HG02885 (cell line): ENCODE measurements around the gene FBXO31.
"Not testable (repeated sequence)": the region's sequence is repeated elsewhere in the genome, so short reads cannot be mapped to it uniquely, and the experiment has no call there.

Experiments used
- ATAC-seq: cut with Tn5 transposase; IDR thresholded peaks from one replicate; pipeline ENCODE4 v1.9.1; 2021; ENCODE audit warnings: mild to moderate bottlenecking; ENCODE audit not compliant: unreplicated experiment, poor library complexity

The FBXO31 gene

DNA sequence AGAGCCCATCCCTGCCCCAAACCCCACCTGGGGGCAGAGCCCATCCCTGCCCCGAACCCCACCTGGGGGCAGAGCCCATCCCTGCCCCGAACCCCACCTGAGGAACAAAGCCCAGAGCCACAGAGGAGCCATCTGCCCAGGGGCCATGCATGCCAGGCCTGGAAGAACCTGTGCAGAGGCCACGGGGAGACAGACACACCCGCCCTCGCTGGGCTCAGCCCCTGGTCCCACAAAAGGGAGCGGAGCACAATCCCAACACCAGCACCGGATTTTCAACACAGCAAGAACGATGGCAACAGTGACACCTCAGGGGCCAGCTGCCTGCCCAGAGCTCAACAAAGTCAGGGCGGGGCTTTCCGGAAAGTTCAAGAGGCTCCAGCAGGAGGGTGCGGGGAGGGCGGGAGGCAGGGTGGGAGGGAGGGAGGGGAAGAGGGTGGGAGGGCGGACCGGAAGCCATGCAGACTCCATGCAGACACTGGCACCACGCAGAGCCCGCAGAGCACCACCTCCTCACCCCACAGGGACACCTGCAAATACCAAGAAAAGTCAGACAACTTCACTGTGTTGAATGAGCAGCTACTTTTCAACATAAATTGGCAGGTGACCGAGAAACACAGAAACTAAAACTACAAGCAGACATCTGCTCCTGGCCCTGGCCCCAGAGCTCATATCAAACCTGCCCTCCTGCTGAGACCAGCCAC lies 38.5 kb downstream of the FBXO31 start:
- ATAC-seq: no peak

DNA sequence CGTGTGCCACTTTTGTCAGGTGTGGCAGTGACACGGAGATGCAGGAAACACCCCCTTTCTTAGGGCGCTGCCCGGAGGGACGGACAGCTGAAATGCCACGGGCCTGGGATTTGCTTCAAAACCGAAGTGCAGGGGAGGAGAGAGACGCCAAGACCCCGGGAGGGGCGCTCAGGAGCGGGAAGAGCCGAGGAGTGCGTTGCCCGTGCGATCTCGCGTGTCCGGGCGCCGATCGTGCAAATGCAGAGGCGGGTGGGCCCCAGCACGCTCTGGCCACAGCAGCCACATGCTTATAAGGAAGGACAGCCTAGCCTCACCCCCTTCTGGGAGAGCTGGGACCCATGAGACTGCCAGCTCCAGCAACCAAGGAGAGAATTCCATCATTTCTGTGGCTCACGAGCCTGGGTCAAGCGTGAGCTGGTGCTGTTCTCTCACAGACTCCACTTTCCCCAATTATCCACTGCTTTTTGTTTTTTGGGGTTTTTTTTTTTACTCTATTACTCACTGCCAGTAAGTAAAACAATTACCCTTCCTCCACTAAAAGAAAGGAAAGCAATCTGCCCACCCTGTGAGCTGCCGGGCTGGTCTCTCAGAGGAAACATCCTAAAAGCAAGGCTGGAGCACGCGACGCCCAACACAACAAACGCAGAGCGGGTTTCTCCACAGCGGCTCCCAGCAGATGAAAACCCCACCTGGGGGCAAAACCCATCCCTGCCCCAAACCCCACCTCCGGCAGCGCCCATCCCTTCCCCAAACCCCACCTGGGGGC lies 39.2 kb downstream of the FBXO31 start:
- no peak for ATAC-seq

DNA sequence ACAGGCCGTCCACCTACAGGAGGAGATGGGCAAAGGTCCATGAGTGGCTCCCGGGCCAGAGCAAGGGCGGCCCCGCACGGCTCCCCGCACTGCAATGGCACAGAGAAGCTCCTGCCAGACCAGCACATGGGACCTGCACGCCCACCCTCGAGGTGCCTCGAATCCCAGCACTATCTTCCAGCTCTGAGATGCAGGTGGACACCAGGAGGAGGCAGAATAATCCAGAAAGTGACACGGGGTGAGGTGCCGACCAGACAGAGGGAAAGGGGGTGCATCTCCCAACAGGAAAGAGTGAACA lies 39.9 kb downstream of the FBXO31 start:
- ATAC-seq: no peak

DNA sequence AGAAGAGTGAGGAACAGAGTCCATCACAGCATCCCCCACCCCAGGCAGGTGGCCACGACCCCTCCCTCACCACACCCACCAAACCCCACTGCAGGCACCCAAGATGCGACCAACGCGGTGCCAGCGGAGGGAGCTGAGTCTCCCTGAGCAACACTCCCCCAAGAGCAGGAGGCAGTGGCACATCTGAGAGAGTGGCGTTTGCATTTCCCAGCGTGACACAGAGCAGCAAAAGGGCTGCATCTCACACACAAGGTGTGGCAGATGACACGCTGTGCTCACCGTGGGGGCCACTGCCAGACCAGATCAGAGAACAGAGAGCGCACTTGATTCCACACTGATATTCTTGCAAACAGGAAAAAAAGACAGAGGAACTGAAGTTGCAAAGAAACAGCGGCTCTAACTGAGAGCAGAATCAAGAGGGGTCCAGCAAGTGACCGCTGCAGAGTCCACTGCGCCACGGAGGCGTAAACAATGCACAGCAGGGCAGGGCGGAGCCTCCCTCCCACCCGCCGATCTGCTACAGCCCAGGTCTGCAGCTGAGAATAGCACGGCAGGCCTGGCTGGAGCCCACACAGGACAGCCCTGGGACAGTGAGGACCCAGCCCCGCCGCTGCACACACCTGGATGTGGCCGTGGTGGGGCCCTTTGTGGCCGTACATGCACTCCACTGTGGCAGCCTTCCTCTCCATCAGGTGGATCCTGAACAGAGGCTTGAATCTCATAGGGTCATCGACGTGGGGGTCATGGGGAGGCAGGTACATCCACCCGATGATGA lies 40.4 kb downstream of the FBXO31 start:
- no peak for ATAC-seq

DNA sequence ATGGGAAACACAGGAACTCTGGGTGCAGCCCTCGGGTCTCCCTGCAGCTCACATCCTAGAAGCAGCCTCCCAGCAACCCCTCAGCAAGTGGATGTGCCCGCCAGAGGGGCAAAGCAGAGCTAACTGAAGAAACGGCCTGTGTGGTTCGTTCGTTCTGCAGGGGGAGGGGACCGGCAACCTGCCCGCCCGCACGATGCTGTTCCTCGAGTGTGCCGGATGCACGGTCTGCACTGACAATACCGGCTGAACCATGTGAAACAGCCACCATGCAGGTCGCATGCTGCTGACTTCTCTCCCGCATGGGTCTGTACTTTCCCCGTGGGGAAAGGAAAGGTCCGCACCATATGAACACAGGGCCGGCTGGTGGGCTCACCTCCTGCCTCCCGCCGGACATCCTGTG lies 41.1 kb downstream of the FBXO31 start:
- no peak for ATAC-seq

DNA sequence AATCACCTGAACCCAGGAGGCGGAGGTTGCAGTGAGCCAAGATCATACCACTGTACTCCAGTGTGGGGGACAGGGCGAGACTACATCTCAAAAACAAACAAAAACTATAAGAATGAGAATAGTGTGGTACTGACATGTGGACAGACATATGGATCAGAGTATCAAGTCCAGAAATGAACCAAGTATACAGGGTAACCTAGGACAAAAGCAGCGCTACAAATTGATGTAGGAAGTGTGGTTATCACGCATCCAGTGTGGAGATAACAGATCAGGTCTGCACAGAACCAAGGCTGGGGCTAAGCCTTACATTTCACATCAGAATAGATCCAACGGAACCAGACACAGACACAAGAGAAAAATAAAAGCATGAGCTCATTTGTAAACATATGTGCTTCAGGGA lies 43.4 kb downstream of the FBXO31 start:
- ATAC-seq: no peak

DNA sequence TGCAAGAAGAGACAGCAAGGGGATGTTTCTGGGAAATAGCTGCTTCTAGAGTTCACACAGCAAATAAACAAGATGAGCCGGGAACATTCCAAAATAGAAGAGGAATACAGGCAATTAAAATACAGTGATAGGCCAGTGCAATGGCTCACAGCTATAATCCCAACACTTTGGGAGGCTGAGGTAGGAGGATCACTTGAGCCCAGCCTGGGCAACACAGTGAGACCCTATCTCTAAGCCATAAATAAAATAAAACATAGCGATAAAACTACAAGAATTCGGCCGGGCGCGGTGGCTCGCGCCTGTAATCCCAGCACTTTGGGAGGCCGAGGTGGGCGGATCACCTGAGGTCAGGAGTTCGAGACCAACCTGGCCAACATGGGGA lies 43.9 kb downstream of the FBXO31 start:
- ATAC-seq: not testable (repeated sequence)

DNA sequence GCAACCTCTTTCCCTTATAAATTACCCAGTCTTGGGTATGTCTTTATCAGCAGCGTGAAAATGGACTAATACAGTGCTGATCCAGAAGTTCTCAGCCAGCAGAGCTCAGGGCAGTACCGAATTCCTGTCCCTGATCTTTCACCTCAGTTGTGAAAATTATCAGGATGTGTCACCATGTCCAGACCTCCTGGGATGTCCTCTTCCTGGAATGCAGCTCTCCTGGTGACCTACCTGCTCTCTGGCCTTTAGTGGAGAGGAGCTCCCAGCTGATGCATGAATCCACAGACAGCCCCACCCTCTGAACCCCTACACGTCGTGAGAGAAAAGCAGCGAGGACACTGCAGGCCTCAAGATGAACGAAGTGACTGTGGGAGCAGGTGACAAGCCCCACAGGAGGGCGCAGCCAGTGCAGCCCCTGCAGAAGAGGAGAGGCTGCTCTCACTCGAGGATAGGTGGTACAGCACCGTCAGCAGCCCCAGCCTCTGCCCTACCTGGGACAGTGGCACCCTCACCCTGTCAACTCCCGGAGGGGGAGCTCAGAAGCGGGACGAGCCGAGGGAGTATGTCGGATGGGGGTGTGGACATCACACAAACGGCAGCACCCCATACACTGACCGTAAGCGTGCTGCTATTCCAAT lies 44.4 kb downstream of the FBXO31 start:
- no peak for ATAC-seq

DNA sequence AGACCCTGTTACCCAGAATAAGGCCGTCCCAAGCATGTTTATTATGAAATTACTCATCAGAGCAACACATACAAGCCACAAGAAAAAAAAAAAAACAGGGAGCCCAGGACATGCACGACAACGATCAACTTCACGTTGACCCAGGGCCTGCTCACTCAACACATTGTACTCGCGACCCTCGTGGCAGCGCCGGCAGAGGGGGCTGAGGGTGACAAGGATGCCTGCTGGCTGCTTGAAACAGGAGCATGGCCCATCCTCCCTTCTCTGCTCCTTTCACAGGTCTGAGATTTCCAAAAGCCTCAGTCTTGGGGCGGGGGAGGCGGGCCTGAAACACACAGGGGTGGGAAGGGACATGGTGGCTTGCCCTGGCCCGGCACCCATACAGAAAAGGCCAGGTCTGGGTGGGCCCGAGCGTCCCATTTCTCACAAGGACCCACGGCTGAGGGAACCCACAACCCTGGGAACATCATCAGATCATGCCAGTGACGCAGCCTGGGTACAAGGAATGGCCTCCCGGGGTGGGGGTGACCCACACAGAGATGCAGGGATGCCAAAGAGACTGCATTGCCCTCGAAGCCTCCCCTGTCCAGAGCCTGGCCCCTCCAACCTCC lies 45.3 kb downstream of the FBXO31 start:
- no peak for ATAC-seq

DNA sequence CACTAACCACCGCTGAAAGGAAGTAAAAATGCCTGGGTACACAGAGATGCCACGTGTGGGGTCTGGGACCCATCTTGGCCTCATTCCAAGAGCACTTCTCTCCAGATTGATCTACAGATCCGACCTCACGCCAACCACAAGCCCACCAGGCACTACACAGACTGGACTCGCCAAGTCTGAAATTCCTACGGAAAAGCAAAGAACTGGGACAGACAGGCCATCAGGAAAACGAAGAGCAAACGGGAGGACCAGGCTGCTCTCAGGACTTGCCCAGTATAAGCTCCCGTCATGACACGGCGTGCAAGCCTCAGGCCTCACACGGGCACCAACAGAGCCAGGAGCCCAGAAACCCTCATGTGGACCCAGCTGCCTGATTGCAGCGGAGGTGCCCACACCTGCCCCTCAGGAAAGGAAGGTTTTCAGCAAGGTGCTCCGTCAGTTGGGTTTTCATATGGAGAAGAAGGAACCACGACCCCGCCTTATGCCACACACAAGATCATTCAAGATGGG lies 46.3 kb downstream of the FBXO31 start:
- ATAC-seq: no peak

DNA sequence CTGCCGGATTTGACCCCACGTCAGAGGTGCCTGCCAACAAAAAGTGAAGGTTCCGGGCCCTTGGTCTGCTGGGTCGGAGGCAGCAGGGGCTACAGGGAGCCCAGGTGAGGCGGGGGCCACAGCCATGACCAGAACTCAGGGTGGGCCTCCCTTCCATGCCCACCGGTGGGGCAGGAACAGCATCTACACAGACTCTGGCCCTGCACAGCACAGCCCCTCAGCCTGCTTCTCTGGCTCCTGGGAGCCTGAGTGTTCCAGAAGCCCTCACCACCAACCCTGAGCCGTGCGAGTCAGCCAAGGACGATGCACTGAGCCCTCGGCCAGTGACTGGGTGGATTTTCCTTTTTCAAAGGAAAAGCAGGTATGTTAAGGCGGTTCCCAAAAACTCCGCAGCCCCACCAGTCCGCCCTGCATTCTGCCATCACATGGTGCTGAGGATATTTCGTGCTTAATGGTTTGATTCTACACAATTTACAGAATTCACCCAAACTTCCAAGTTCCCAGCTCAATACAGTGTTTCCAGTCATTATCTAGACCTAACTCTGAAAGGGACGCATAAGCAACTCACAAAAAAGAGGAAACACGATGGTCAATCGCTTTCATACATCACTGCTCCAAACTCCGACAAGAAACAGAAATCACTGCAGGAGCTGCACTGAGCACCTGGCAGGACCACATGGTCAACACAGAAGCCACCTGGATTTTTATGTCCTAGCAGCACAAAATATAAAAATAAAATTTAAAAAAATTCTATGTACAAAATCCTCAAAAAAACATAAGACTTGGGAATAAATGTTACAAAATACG lies 46.9 kb downstream of the FBXO31 start:
- no peak for ATAC-seq

DNA sequence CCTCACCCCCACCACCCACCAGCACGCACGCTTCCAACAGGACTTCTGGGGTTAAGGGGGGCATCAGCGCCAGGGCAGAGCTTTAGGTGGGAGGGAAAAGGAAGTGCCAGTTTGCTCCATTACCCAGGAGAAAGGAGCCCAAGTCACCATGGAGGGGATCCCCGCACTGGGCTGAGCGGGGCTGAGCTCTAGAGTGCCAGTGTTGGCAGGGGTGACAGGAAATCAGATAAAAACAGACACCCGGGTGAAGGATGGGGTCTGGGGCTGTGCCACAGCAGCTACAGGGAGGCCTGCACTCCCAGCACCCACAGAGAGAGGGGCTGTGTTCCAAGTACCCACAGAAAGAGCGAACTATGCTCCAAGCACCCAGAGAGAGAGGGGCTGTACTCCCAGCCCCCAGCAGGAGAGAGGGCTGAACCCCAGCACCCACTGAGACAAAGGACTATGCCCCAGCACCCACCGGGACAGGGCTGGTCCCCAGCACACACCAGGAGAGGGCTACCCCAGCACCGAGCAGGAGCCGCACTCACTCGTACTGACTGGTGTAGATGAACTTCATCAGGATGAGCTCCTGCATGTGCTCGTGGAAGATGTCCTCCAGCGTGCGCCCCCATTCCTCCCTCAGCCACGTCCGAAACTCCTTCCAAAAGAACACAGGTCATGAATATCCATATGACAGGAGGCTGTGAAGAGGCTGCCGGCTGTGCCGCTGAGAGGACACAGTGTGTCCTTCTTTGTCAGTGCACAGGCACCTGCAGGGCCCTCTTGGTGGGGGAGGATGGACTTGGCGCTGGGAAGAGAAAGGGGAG lies 47.7 kb downstream of the FBXO31 start:
- no peak for ATAC-seq

DNA sequence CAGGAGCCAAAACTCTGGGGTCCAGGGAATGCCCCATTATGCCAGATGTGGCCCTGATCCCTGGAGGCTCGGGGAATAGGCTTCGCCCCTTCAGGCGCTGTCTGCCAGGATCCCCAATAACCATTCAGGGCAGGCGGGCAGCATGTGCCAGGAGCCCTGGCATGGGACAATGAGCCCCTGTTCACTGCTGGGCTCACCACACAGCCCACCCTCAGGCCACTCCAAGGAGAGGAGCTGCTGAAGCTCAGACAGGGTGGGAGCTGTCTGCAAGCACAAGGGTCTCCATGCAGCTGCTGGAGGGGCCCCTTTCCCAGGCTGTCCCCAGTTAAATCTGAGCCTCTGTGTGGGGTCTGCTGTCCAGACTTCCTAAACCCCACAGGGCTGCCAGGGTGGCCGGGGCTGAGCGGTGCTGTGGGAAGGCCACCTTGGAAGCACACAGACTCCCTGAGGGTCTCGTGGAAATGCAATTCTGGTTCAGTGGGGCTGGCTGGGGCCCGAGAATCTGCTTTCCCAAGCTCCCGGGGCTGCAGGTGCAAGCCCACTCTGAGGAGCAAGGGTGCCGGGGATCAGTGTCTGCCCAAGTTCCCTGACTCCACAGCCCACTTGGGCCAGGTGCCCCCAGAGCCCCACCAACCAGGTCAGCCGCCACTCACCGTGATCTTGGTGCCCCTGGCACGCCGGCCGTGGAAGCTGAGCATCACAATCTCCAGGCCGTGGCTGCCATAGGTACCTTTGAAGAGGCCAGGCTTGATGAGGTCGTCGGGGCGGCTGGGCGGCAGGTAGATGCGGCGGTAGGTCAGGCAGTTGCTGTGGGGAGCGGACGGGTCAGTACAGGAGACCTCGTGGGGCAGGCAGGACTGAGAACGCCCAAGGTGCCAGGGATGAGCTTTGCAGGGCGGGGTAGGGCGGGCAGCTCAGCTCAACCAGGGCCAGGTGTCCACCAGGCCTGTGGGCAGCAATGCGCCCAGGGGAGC lies 48.6 kb downstream of the FBXO31 start:
- ATAC-seq: no peak

DNA sequence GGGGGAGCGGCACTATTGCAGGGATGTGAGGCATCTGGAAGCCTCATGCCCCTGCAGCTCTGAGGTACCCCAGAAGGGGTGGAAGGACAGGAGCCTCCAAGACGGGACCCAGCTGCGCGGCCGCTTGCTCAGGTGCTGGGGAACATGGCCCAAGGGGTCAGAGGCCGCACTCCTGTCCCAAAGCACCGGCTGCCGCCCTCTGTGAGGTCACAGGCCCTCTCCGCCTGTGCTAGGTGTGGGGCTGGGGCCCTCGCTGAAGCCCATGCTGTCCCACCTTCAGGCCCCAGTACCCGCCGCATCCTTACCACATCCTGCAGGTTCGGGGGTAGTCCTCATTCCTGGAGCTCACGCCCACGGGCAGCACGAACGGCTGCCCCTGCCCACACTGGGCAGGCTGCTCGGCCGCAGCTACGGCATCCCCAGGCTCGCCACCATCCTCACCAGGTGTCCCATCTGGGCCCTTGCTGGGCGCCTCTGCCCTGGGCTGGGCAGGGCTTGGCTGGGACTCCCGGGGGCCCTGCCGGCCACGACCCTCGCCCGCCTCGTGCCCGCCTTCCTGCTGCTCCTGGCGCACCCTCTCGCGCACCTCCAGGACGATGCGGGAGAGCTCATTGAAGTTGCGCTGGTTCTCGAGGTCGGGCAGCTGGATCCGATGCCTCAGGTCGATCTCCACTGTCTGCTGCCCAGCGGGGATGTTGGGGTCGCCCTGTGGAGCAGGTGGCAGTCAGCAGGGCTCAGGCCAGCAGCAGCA lies 49.8 kb downstream of the FBXO31 start:
- no peak for ATAC-seq

DNA sequence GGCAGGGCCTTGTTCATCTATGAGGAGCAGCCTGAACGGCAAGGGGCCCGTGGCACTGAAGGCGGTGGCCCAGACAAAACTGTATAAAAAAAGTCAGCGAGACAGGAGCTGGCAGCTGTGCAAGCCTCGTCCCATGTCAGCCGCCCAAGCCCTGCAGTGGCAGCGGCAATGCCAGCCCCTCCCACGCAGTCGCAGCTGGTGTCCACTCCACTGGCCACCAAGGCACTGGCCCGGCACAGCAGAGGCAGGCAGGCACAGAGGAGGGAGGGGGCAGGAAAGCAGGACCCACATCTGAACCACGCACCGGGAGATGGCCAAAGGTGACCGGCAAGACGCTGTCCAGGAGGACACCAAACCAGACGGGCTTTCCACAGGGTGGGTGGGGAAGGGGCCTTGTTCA lies 50.5 kb downstream of the FBXO31 start:
- ATAC-seq: no peak

DNA sequence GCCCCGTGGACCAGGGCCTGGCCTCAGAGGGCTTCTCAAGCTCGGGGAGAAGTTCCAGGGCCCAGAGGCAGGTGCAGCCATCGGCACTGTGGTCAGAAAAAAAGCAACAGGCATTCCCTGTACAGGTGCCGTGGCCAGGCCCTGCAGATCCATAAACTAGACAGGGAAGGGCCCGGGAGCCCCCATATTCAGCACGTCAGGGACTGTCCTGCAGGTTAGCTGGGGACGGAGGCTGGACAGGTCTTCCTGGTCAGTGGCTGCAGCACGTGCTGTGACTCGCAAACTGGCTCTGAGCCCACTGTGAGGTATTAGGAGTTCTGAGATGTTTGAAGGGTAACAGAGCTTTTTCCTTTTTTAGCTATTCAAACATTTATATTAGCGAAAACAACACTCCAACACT lies 51.4 kb downstream of the FBXO31 start:
- no peak for ATAC-seq

DNA sequence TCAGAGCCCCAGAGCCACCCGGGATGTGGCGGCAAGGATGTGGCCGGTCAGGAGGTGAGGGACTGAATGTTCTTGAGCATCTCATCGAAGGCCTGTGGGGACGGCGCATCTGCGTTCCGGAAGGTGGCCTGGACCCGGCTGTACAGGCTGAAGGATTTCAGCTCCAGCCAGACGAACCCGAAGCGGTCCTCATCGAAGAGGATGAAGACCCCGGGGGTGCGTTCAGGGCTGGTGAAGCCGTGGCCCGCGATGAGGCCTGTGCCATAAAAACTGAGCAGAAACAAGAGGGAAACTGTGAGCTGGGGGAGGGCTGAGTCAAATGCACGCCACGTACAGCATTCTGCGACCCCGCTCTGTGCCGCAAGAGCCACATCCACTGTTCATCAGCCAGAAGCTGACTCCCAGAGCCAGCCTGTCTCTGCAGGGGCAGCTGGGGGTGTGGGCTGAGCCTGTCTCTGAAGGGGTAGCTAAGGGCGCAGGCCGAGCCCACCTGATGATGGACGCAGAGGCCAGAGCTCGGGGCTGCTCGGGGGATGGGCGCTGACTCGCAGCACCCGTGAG lies 52.3 kb downstream of the FBXO31 start:
- ATAC-seq: no peak
